SK-N-SH (cell line): ENCODE results near the gene ZNF837. TPM values are rescaled to one million over a fixed set of nuclear protein-coding genes. Genes with fewer than 3 reads are reported as not detected.

ENCODE experiments used
- CTCF ChIA-PET: fragments of 300-600, 350-600 bp; formaldehyde crosslinking; extraction: SDS; loops from one replicate; lab custom pipeline; 2021; lab: Yijun Ruan, JAX
- POLR2A ChIA-PET: fragments of 350-600 bp; sonication (Branson Sonifier 250); formaldehyde crosslinking; extraction: SDS; loops from one replicate; lab custom pipeline; 2020; ENCODE audit warnings: antibody characterized with exemption, inconsistent platforms; lab: Yijun Ruan, JAX
- DNase-seq: peaks from one replicate; pipeline ENCODE4 v3.0.0; 2012
- H2AFZ ChIP-seq: fragments of 200-600 bp; sonication (generic); 2 replicates; pipeline ENCODE4 v1.8.1; 2016; ENCODE audit warnings: antibody characterized with exemption, mild to moderate bottlenecking, low read depth
- H3F3A ChIP-seq: fragments of 200-600 bp; sonication (generic); replicated peaks from 2 replicates; pipeline ENCODE3; 2016; ENCODE audit warnings: antibody characterized with exemption, mild to moderate bottlenecking; ENCODE audit not compliant: insufficient read depth
- H3K27ac ChIP-seq, 2 experiments: fragments of 200-500 bp in 1 of 2; fragments of 200-600 bp in 1 of 2; sonication (Bioruptor generic) in 1 of 2; sonication (generic), shearing (Covaris generic) in 1 of 2; 2 replicates each; pipeline versions ENCODE4 v1.5.1 to v1.6.1; 2014 to 2016; ENCODE audit warnings: low read depth in 2 of 2, inconsistent platforms in 1 of 2, low read length in 1 of 2, mild to moderate bottlenecking in 1 of 2, mixed read lengths in 1 of 2
- H3K27me3 ChIP-seq: fragments of 200-600 bp; sonication (generic), shearing (Covaris generic); 2 replicates; pipeline ENCODE4 v1.6.1; 2016; ENCODE audit warnings: mixed run types; ENCODE audit not compliant: insufficient read depth
- H3K36me3 ChIP-seq, 2 experiments: fragments of 200-500 bp in 1 of 2; fragments of 200-600 bp in 1 of 2; sonication (Bioruptor generic) in 1 of 2; sonication (generic) in 1 of 2; replicated peaks in 1 of 2; 2 replicates each; pipeline versions ENCODE3 to v1.5.1; 2014 to 2016; ENCODE audit warnings: low read length in 1 of 2, mild to moderate bottlenecking in 1 of 2; ENCODE audit not compliant: insufficient read depth in 2 of 2, control insufficient read depth in 1 of 2
- H3K4me1 ChIP-seq, 2 experiments: fragments of 200-500 bp in 1 of 2; fragments of 200-600 bp in 1 of 2; sonication (Bioruptor generic) in 1 of 2; sonication (generic), shearing (Covaris generic) in 1 of 2; 2 replicates each; pipeline versions ENCODE4 v1.5.1 to v1.6.1; 2014 to 2016; ENCODE audit warnings: low read depth in 1 of 2, low read length in 1 of 2, mixed run types in 1 of 2; ENCODE audit not compliant: insufficient read depth in 2 of 2, control insufficient read depth in 1 of 2
- H3K4me2 ChIP-seq: fragments of 200-600 bp; sonication (generic), shearing (Covaris generic); 2 replicates; pipeline ENCODE4 v1.6.1; 2017; ENCODE audit warnings: mixed run types
- H3K4me3 ChIP-seq, 2 experiments: fragments of 200-500 bp in 1 of 2; fragments of 200-600 bp in 1 of 2; sonication (Bioruptor generic) in 1 of 2; sonication (generic), shearing (Covaris generic) in 1 of 2; 2 replicates each; pipeline versions ENCODE4 v1.5.1 to v1.8.1; 2014 to 2016; ENCODE audit warnings: low read depth in 2 of 2, inconsistent platforms in 1 of 2, low read length in 1 of 2, mild to moderate bottlenecking in 1 of 2, mixed read lengths in 1 of 2, moderate library complexity in 1 of 2
- H3K79me2 ChIP-seq: fragments of 200-600 bp; sonication (generic); 2 replicates; pipeline ENCODE4 v1.8.1; 2017; ENCODE audit warnings: mild to moderate bottlenecking; ENCODE audit not compliant: insufficient read depth
- H3K9ac ChIP-seq: fragments of 200-600 bp; sonication (generic); 2 replicates; pipeline ENCODE4 v1.6.1; 2017; ENCODE audit warnings: mixed run types
- H3K9me2 ChIP-seq: fragments of 200-600 bp; sonication (generic); 2 replicates; pipeline ENCODE4 v1.6.1; 2017; ENCODE audit warnings: mixed run types
- H3K9me3 ChIP-seq: fragments of 200-600 bp; sonication (generic); 2 replicates; pipeline ENCODE4 v1.6.1; 2017; ENCODE audit warnings: mixed run types, mild to moderate bottlenecking, moderate library complexity
- H4K20me1 ChIP-seq: fragments of 200-600 bp; sonication (generic); 2 replicates; pipeline ENCODE4 v1.6.1; 2017; ENCODE audit warnings: mild to moderate bottlenecking, mixed run types; ENCODE audit not compliant: insufficient read depth
- CHD2 ChIP-seq: fragments of 150-350 bp; IDR thresholded peaks from 2 replicates; pipeline ENCODE4 v1.6.1; 2018; ENCODE audit warnings: low read length; ENCODE audit not compliant: partially characterized antibody
- CTCF ChIP-seq: fragments of 200-600 bp; sonication (generic); IDR thresholded peaks from 2 replicates; pipeline ENCODE4 v1.6.1; 2017; ENCODE audit warnings: antibody characterized with exemption, mild to moderate bottlenecking, moderate library complexity
- EZH2phosphoT487 ChIP-seq: fragments of 200-600 bp; sonication (generic); IDR thresholded peaks from 2 replicates; pipeline ENCODE4 v1.6.1; 2017; ENCODE audit warnings: low read depth, mixed run types, mild to moderate bottlenecking, antibody characterized with exemption, moderate library complexity, borderline replicate concordance
- FOSL2 ChIP-seq: IDR thresholded peaks from 2 replicates; pipeline ENCODE4 v1.4.0; 2012; ENCODE audit warnings: low read depth, mild to moderate bottlenecking, moderate library complexity, borderline replicate concordance
- FOXJ3 ChIP-seq: sonication (generic); formaldehyde crosslinking; IDR thresholded peaks from 2 replicates; pipeline ENCODE4 v1.5.1; 2020; ENCODE audit warnings: mild to moderate bottlenecking, missing genetic modification reagents
- FOXM1 ChIP-seq: IDR thresholded peaks from 2 replicates; pipeline ENCODE4 v1.4.0; 2012; ENCODE audit warnings: low read depth, mild to moderate bottlenecking
- JUND ChIP-seq: IDR thresholded peaks from 2 replicates; pipeline ENCODE4 v1.4.0; 2012
- NFIC ChIP-seq: IDR thresholded peaks from 2 replicates; pipeline ENCODE4 v1.4.0; 2012; ENCODE audit warnings: borderline replicate concordance
- RAD21 ChIP-seq: IDR thresholded peaks from 2 replicates; pipeline ENCODE4 v1.6.1; 2012; ENCODE audit warnings: mild to moderate bottlenecking, low read length
- RFX5 ChIP-seq: IDR thresholded peaks from 2 replicates; pipeline ENCODE4 v1.6.1; 2012; ENCODE audit warnings: mild to moderate bottlenecking, improper control_type of control experiment, low read length
- SIN3A ChIP-seq: IDR thresholded peaks from 2 replicates; pipeline ENCODE4 v1.6.1; 2012; ENCODE audit warnings: low read depth, mild to moderate bottlenecking, low read length, moderate library complexity, borderline replicate concordance
- SMC3 ChIP-seq: IDR thresholded peaks from 2 replicates; pipeline ENCODE4 v1.6.1; 2012; ENCODE audit warnings: low read depth, low read length, improper control_type of control experiment
- TAF1 ChIP-seq: IDR thresholded peaks from 2 replicates; pipeline ENCODE4 v1.6.1; 2012; ENCODE audit warnings: low read depth, mild to moderate bottlenecking, low read length, moderate library complexity, borderline replicate concordance
- TEAD4 ChIP-seq: IDR thresholded peaks from 2 replicates; pipeline ENCODE4 v1.4.0; 2012; ENCODE audit warnings: mild to moderate bottlenecking, borderline replicate concordance; ENCODE audit not compliant: insufficient read depth
- YY1 ChIP-seq: IDR thresholded peaks from 2 replicates; pipeline ENCODE4 v1.4.0; 2012; ENCODE audit warnings: low read depth, mild to moderate bottlenecking
- ZBTB33 ChIP-seq: IDR thresholded peaks from 2 replicates; pipeline ENCODE4 v1.4.0; 2012; ENCODE audit warnings: low read depth, borderline replicate concordance
- WGBS: methylation state at CpG from one replicate; pipeline ENCODE4 v1.1.6; 2017; ENCODE audit warnings: low lambda C conversion rate; 5-methylcytosine and 5-hydroxymethylcytosine counted together
- polyA plus RNA-seq, 3 experiments: library from polyadenylated mRNA; depleted of rRNA; stranded (reverse); fragments of >200 nt; gene quantifications; 2 replicates each; pipeline ENCODE4 v1.2.3, GENCODE V29; 2012
- TF ChIP-seq, protein P1 (sequence below): IDR thresholded peaks from 2 replicates; pipeline ENCODE4 v1.6.1; 2012; ENCODE audit warnings: mild to moderate bottlenecking, low read depth, low read length, moderate library complexity

ZNF837 gene
- polyA plus RNA-seq, 1 of the 3 experiments (the other 2 are of a cell fraction) = 1.6 TPM

DNA sequence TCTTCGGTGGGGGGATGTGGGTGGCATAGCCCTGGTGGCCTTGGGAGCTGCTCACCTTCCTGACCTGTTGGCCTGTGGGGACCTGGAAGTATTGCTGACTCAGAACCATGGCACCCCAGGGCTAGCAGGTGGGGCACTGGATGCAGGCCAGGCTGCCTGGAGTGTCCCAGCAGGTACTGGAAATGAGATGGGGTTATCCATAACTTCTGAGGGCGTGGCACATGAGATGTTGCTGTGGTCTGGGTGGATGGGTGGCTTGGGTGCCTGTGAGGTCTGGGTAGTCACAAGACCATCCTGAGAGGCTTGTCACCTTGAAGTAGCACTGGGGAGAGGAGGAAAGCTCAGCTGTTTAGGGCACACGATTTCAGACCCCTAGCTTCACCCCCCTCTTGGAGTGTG is 14.0 kb upstream of the ZNF837 start:
- Histone ChIP-seq H3F3A (peaks cover 45% of the 10 kb centered on the region), H3K9me2 (no peaks in the 10 kb centered on the region), H3K36me3 (peaks cover 36 to 41% of the 10 kb centered on the region in 2 experiments), H3K9ac (no peak overlapping the region), H3K27ac (no peak overlapping the region), H3K4me2 (no peak overlapping the region)
- CTCF ChIA-PET = interaction anchor here (0.5 kb wide), 1 partner anchor 167 kb away, joined by 3 read pairs; no protein-coding TSS in a partner anchor
- POLR2A ChIA-PET = no interaction called here
- TF ChIP-seq CTCF (no peak), ZBTB33 (no peak), CHD2 (no peak), RAD21 (no peak), NFIC (no peak), FOXJ3 (CRISPR knock-in tag) (no peak), YY1 (no peak), FOXM1 (no peak), EZH2phosphoT487 (no peak), SMC3 (no peak), TAF1 (no peak), SIN3A (no peak), RFX5 (no peak), TEAD4 (no peak), JUND (no peak), FOSL2 (no peak)
- TF ChIP-seq, protein P1, sequence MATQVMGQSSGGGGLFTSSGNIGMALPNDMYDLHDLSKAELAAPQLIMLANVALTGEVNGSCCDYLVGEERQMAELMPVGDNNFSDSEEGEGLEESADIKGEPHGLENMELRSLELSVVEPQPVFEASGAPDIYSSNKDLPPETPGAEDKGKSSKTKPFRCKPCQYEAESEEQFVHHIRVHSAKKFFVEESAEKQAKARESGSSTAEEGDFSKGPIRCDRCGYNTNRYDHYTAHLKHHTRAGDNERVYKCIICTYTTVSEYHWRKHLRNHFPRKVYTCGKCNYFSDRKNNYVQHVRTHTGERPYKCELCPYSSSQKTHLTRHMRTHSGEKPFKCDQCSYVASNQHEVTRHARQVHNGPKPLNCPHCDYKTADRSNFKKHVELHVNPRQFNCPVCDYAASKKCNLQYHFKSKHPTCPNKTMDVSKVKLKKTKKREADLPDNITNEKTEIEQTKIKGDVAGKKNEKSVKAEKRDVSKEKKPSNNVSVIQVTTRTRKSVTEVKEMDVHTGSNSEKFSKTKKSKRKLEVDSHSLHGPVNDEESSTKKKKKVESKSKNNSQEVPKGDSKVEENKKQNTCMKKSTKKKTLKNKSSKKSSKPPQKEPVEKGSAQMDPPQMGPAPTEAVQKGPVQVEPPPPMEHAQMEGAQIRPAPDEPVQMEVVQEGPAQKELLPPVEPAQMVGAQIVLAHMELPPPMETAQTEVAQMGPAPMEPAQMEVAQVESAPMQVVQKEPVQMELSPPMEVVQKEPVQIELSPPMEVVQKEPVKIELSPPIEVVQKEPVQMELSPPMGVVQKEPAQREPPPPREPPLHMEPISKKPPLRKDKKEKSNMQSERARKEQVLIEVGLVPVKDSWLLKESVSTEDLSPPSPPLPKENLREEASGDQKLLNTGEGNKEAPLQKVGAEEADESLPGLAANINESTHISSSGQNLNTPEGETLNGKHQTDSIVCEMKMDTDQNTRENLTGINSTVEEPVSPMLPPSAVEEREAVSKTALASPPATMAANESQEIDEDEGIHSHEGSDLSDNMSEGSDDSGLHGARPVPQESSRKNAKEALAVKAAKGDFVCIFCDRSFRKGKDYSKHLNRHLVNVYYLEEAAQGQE = no peak
- TF ChIP-seq, all 33 proteins: peak for 0
- 58% methylated on average over 2 of the region's 3 CpGs for WGBS
- Histone ChIP-seq H3K27me3 (no peaks in the 10 kb centered on the region), H4K20me1 (peaks cover 31% of the 10 kb centered on the region), H3K4me3 (no peak overlapping the region), H3K9me3 (no peaks in the 10 kb centered on the region), H2AFZ (no peak overlapping the region), H3K4me1 (peaks cover 3 to 4% of the 10 kb centered on the region in 2 experiments; a peak in 1 of 4 replicates), H3K79me2 (peaks cover 31% of the 10 kb centered on the region)
- DNase-seq = no peak
